ENCODE measurements around the gene ENAH. TPM values are rescaled to one million over a fixed set of nuclear protein-coding genes. Genes with fewer than 3 reads are reported as not detected.
"Not testable (repeated sequence)": the region's sequence is repeated elsewhere in the genome, so short reads cannot be mapped to it uniquely, and the experiment has no call there.

ENAH gene
- total and polyA plus RNA-seq, 4 donors, result 47.3 to 415 (median 115) TPM

DNA sequence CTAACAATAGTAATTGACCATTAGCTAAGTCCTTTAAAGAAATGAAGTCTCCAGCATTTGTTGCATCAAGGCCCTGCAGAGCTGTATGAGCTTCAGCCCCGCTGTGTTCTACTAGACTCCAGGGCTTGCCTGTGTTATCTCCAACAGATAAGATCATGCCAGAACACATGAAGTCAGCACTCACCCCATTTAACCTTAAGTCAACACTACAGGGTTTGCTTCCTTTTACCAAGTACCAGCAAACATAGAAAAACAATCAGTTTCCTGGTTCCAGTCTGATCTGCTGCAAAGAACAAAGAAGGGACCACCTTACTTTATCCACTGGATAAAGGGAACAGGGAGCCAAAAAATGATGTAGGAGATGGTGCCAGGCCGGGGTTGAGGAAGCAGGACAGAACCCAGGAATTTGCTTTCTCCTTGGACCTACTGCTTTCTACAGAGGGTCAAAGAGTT is 41.3 kb upstream of the ENAH start:
- Histone ChIP-seq H3K27ac (ENCODE audit: low read depth in 1 of 2, low read length in 2 of 2) (peak overlapping the region; percentile 49 to 97), H3K36me3 (ENCODE audit: control insufficient read depth in 1 of 2, insufficient read depth in 2 of 2, low read length in 1 of 2) (no peaks in the 10 kb centered on the region), H3K9me3 (ENCODE audit: control insufficient read depth, low read length) (no peaks in the 10 kb centered on the region), H3K4me3 (ENCODE audit: low read length in 2 of 2) (no peak overlapping the region), H3K27me3 (ENCODE audit: control insufficient read depth in 1 of 2, insufficient read depth in 2 of 2, low read length in 1 of 2) (no peaks in the 10 kb centered on the region), H3K4me1 (ENCODE audit: control insufficient read depth in 1 of 2, insufficient read depth in 2 of 2, low read length in 2 of 2) (peaks cover 10 to 11% of the 10 kb centered on the region in 2 donors)
- DNase-seq (no peak), ATAC-seq (ENCODE audit: low FRiP score) (peak; percentile 88)
- intact Hi-C loops (cut with DNase I), result loop anchor here in 1 of 2 donors (10.0 kb wide), 1 partner anchor 71 kb away; no protein-coding TSS in a partner anchor
- 0 to 4% methylated on average over 2 of the region's 2 CpGs for WGBS, 2 donors

DNA sequence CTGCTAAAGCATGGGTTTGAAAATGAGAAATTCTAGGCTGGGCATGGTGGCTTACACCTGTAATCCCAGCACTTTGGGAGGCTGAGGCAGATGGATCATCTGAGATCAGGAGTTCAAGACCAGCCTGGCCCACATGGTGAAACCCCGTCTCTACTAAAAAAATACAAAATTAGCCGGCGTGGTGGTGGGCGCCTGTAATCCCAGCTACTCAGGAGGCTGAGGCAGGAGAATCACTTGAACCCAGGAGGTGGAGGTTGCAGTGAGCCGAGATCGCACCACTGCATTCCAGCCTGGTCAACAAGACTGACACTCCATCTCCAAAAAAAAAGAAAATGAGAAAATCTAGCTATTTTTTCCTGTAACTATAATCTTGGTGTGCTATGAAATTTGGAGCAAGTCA is 40.8 kb upstream of the ENAH start:
- peak overlapping the region in 1 of 2 donors; percentile 38 for H3K27ac ChIP-seq (ENCODE audit: low read depth in 1 of 2, low read length in 2 of 2)
- intact Hi-C loops (cut with DNase I), result loop anchor here in 1 of 2 donors (10.0 kb wide), 1 partner anchor 71 kb away; no protein-coding TSS in a partner anchor
- H3K9me3 ChIP-seq (ENCODE audit: control insufficient read depth, low read length); H3K4me3 ChIP-seq (ENCODE audit: low read length in 2 of 2); H3K27me3 ChIP-seq (ENCODE audit: control insufficient read depth in 1 of 2, insufficient read depth in 2 of 2, low read length in 1 of 2); ATAC-seq (ENCODE audit: low FRiP score); DNase-seq; H3K36me3 ChIP-seq (ENCODE audit: control insufficient read depth in 1 of 2, insufficient read depth in 2 of 2, low read length in 1 of 2): not testable (repeated sequence)
- peaks cover 10 to 11% of the 10 kb centered on the region in 2 donors for H3K4me1 ChIP-seq (ENCODE audit: control insufficient read depth in 1 of 2, insufficient read depth in 2 of 2, low read length in 2 of 2)
- WGBS, 2 donors, result 67 to 69% methylated on average over 6 of the region's 6 CpGs

DNA sequence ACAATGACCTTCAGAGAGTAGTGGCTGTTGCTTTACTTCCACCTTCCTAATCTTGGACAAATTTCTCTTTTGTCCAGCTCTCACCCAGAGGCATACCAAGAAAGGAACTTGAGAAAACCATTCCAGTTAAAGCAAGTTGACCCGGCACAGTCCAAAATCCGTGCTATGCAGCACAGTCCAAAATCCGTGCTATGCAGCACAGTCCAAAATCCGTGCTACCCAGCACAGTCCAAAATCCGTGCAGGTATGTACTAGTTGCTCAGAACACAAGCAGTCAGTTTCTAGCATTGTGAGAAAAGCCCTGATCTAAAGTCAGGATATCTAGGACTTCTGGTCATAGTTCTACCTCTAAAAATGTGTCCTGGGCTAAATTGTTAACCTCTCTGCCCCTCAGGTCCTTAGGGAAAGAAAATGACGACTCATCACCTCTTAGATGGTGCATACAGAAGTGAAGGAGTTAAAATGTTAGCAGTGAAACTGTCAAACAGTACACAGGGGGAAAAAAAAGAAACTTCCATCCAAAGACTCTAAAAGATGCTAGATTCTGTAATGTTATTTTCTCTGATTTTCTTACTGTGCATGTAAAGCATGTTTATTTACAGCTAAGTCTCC is 40.3 kb upstream of the ENAH start:
- H3K4me1 ChIP-seq (ENCODE audit: control insufficient read depth in 1 of 2, insufficient read depth in 2 of 2, low read length in 2 of 2), result peaks cover 10 to 11% of the 10 kb centered on the region in 2 donors
- peak; percentile 23 for ATAC-seq (ENCODE audit: low FRiP score)
- WGBS, 2 donors, result 16 to 18% methylated on average over 6 of the region's 6 CpGs
- no peak overlapping the region for H3K4me3 ChIP-seq (ENCODE audit: low read length in 2 of 2)
- H3K27ac ChIP-seq (ENCODE audit: low read depth in 1 of 2, low read length in 2 of 2), result peak overlapping the region in 1 of 2 donors; percentile 43
- H3K36me3 ChIP-seq (ENCODE audit: control insufficient read depth in 1 of 2, insufficient read depth in 2 of 2, low read length in 1 of 2), result no peaks in the 10 kb centered on the region
- H3K27me3 ChIP-seq (ENCODE audit: control insufficient read depth in 1 of 2, insufficient read depth in 2 of 2, low read length in 1 of 2), result no peaks in the 10 kb centered on the region
- no peak for DNase-seq
- H3K9me3 ChIP-seq (ENCODE audit: control insufficient read depth, low read length), result no peaks in the 10 kb centered on the region
- intact Hi-C loops (cut with DNase I), result loop anchor here in 1 of 2 donors (10.0 kb wide), 1 partner anchor 72 kb away; no protein-coding TSS in a partner anchor

DNA sequence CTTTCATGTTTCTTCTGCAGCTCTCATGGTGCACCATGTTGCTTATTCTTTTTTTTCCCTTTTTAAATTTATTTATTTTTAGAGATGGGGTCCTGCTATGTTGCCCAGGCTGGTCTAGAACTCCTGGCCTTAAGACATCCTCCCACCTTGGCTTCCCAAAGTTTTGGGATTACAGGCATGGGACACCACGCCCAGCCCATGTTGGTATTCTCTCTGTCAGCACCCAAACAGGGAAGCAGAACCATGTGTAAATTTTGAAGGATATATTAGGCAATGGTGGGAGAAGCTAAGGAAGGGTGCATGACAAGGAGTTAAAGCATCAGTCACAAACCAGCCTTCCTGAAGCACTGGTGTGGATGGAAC is 39.6 kb upstream of the ENAH start:
- no peaks in the 10 kb centered on the region for H3K36me3 ChIP-seq (ENCODE audit: control insufficient read depth in 1 of 2, insufficient read depth in 2 of 2, low read length in 1 of 2)
- DNase-seq (no peak), ATAC-seq (ENCODE audit: low FRiP score) (no peak)
- H3K27me3 ChIP-seq (ENCODE audit: control insufficient read depth in 1 of 2, insufficient read depth in 2 of 2, low read length in 1 of 2), result no peaks in the 10 kb centered on the region
- H3K4me3 ChIP-seq (ENCODE audit: low read length in 2 of 2), result no peak overlapping the region
- 98 to 100% methylated on average over 1 of the region's 1 CpG for WGBS, 2 donors
- H3K4me1 ChIP-seq (ENCODE audit: control insufficient read depth in 1 of 2, insufficient read depth in 2 of 2, low read length in 2 of 2), result peaks cover 10 to 11% of the 10 kb centered on the region in 2 donors
- intact Hi-C loops (cut with DNase I), result loop anchor here in 1 of 2 donors (10.0 kb wide), 1 partner anchor 72 kb away; no protein-coding TSS in a partner anchor
- no peaks in the 10 kb centered on the region for H3K9me3 ChIP-seq (ENCODE audit: control insufficient read depth, low read length)
- peak overlapping the region in 1 of 2 donors; percentile 85 for H3K27ac ChIP-seq (ENCODE audit: low read depth in 1 of 2, low read length in 2 of 2)

DNA sequence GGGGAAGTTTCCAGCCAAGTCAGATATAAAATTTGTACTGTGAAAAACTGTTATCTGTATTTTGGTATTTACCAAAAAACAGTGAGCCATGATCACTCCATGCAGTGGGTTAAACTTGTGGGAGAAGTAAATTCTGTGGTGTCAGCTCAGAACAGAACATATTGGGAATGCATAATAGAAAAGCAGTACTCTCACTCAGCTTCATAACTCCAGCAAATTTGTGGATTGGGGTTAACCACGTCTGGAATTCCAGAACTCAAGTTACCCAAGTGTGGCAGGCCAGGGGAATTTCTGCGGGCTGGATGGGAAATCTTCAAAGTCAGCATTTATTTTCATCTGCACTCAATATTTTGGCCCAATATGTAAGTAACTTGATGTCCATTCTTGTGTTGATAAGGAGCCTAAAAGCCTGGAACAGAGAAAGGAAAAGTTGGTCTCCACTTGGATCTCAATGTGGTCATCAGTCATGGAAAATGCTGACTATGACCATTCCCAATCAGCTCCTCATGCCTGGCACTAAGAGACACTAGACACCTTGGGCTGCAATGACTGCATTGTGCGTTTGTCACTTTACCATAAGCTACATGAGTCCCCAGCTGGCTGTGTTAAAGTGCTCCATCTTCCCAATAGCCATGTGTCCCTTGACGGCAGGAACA is 39.1 kb upstream of the ENAH start:
- Histone ChIP-seq H3K4me3 (ENCODE audit: low read length in 2 of 2) (no peak overlapping the region), H3K27ac (ENCODE audit: low read depth in 1 of 2, low read length in 2 of 2) (peak overlapping the region; percentile 85 to 88), H3K4me1 (ENCODE audit: control insufficient read depth in 1 of 2, insufficient read depth in 2 of 2, low read length in 2 of 2) (peaks cover 10 to 11% of the 10 kb centered on the region in 2 donors), H3K9me3 (ENCODE audit: control insufficient read depth, low read length) (no peaks in the 10 kb centered on the region), H3K36me3 (ENCODE audit: control insufficient read depth in 1 of 2, insufficient read depth in 2 of 2, low read length in 1 of 2) (no peaks in the 10 kb centered on the region), H3K27me3 (ENCODE audit: control insufficient read depth in 1 of 2, insufficient read depth in 2 of 2, low read length in 1 of 2) (no peaks in the 10 kb centered on the region)
- intact Hi-C loops (cut with DNase I), result loop anchor here in 1 of 2 donors (10.0 kb wide), 1 partner anchor 73 kb away; no protein-coding TSS in a partner anchor
- no peak for DNase-seq
- no peak for ATAC-seq (ENCODE audit: low FRiP score)
- WGBS, 2 donors, result 53 to 57% methylated on average over 4 of the region's 4 CpGs

DNA sequence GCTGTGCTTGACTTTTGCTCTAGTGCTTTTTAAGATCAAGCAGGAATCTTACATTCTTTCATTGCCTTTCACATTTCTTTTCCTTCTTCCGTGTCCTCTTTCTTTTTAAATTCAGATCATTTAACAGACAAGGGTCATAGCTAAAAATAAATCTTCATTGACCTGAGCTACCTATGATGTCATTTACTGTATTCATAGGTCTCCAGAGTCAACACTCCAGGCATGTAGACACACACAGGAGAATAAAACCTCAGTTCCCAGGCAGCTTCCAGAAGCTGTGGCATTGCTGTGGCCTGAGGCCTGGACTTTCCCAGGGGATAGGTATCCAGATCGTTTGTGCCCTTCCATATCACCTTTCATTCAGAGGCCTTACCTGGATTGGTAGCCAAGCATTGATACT is 38.5 kb upstream of the ENAH start:
- Histone ChIP-seq H3K36me3 (ENCODE audit: control insufficient read depth in 1 of 2, insufficient read depth in 2 of 2, low read length in 1 of 2) (no peaks in the 10 kb centered on the region), H3K9me3 (ENCODE audit: control insufficient read depth, low read length) (no peaks in the 10 kb centered on the region), H3K27ac (ENCODE audit: low read depth in 1 of 2, low read length in 2 of 2) (peak overlapping the region; percentile 32 to 88), H3K4me1 (ENCODE audit: control insufficient read depth in 1 of 2, insufficient read depth in 2 of 2, low read length in 2 of 2) (peaks cover 7 to 11% of the 10 kb centered on the region in 2 donors), H3K27me3 (ENCODE audit: control insufficient read depth in 1 of 2, insufficient read depth in 2 of 2, low read length in 1 of 2) (no peaks in the 10 kb centered on the region), H3K4me3 (ENCODE audit: low read length in 2 of 2) (no peak overlapping the region)
- intact Hi-C loops (cut with DNase I), result loop anchor here in 1 of 2 donors (10.0 kb wide), 1 partner anchor 73 kb away; no protein-coding TSS in a partner anchor
- ATAC-seq (ENCODE audit: low FRiP score), result no peak
- 3 to 8% methylated on average over 2 of the region's 2 CpGs for WGBS, 2 donors
- no peak for DNase-seq

DNA sequence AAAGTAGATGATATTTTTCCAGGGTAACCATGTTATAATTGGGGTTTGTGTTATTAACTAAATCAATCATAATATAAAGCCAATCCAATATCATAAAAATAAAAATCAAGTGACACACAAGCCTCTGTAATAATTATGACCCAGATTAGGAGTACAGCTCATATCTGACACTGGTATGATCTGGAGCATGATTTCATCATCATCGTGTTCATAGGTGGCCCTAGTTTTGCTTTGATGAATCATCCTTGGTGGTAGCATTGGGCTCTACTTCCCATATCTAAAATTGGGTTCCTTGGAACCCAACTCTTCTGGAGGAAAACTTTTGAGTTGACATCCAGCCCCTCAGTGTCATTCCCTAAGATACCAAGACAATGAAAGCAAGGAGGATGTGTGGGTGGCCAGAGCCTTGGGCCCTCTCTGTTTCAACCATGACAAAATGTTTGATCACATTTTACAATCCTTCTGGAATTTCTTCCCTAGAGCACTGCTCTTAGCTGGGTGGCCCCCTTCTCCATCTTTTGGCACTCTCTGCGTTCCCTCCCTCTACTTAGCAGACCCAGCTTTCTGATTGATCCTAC is 37.0 kb upstream of the ENAH start:
- no peaks in the 10 kb centered on the region for H3K9me3 ChIP-seq (ENCODE audit: control insufficient read depth, low read length)
- H3K27ac ChIP-seq (ENCODE audit: low read depth in 1 of 2, low read length in 2 of 2), result no peak overlapping the region
- peaks cover 4 to 7% of the 10 kb centered on the region in 2 donors for H3K4me1 ChIP-seq (ENCODE audit: control insufficient read depth in 1 of 2, insufficient read depth in 2 of 2, low read length in 2 of 2)
- H3K36me3 ChIP-seq (ENCODE audit: control insufficient read depth in 1 of 2, insufficient read depth in 2 of 2, low read length in 1 of 2), result no peaks in the 10 kb centered on the region
- 90 to 95% methylated on average over 2 of the region's 2 CpGs for WGBS, 2 donors
- intact Hi-C loops (cut with DNase I), result loop anchor here in 1 of 2 donors (10.0 kb wide), 1 partner anchor 75 kb away; no protein-coding TSS in a partner anchor
- no peak for DNase-seq
- no peak for ATAC-seq (ENCODE audit: low FRiP score)
- no peak overlapping the region for H3K4me3 ChIP-seq (ENCODE audit: low read length in 2 of 2)
- H3K27me3 ChIP-seq (ENCODE audit: control insufficient read depth in 1 of 2, insufficient read depth in 2 of 2, low read length in 1 of 2), result no peaks in the 10 kb centered on the region

DNA sequence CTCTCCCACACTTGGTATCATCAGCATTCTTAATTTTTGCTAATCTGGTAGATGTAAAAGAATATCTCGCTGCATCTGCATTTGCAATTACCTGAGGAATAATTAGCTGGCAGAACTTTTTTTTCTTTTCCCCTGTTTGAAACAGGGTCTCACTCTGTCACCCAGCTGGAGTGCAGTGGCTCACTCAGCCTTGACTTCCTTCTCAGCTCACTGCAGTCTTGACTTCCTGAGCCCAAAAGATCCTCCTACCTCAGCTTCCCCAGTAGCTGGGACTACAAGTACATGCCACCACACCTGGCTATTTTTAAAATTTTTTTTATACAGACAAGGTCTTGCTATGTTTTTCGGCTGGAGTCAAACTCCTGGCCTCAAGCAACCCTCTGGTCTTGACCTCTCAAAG is 35.4 kb upstream of the ENAH start:
- intact Hi-C loops (cut with DNase I), result no loop called here
- H3K27ac ChIP-seq (ENCODE audit: low read depth in 1 of 2, low read length in 2 of 2), result no peak overlapping the region
- ATAC-seq (ENCODE audit: low FRiP score), result no peak
- no peaks in the 10 kb centered on the region for H3K27me3 ChIP-seq (ENCODE audit: control insufficient read depth in 1 of 2, insufficient read depth in 2 of 2, low read length in 1 of 2)
- DNase-seq, result no peak
- no peaks in the 10 kb centered on the region for H3K36me3 ChIP-seq (ENCODE audit: control insufficient read depth in 1 of 2, insufficient read depth in 2 of 2, low read length in 1 of 2)
- H3K4me3 ChIP-seq (ENCODE audit: low read length in 2 of 2), result no peak overlapping the region
- no peaks in the 10 kb centered on the region for H3K9me3 ChIP-seq (ENCODE audit: control insufficient read depth, low read length)
- peaks cover 1 to 4% of the 10 kb centered on the region in 2 donors for H3K4me1 ChIP-seq (ENCODE audit: control insufficient read depth in 1 of 2, insufficient read depth in 2 of 2, low read length in 2 of 2)
- 93 to 96% methylated on average over 2 of the region's 2 CpGs for WGBS, 2 donors
